Measurements from ENCODE around the gene PAX8.
A peak's percentile ranks its signal among the peaks of the same experiment; 100 is the strongest.
"Not testable (repeated sequence)": the region's sequence is repeated elsewhere in the genome, so short reads cannot be mapped to it uniquely, and the experiment has no call there.

PAX8 gene

DNA sequence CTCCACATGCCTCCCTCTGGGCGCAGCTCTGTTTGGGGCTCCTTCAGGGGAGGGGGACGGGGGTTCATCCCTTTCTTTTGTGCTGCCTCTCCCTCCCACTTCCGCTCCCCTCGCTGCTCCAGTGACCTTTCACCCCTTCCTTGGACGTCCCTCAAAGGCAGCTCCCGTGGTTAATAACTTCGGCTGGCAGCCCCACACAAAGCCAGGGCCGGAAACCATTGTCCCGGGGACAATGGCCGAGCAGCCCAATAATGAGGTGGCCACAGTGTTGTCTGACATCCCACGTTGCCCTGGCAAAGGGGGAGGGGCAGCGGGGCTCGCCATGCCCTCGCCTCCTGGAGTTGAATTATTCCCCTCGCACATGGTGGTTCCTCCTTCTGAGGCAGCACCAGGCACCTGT is 27.0 kb upstream of the PAX8 start:
- H3K4me1 Mint-ChIP-seq, DNase-seq, H3K4me3 Mint-ChIP-seq, H3K36me3 Mint-ChIP-seq, H3K27ac Mint-ChIP-seq, H3K9me3 Mint-ChIP-seq, CTCF ChIA-PET: not testable (repeated sequence)
- H3K27me3 Mint-ChIP-seq, result peaks cover 61% of the 10 kb centered on the region

DNA sequence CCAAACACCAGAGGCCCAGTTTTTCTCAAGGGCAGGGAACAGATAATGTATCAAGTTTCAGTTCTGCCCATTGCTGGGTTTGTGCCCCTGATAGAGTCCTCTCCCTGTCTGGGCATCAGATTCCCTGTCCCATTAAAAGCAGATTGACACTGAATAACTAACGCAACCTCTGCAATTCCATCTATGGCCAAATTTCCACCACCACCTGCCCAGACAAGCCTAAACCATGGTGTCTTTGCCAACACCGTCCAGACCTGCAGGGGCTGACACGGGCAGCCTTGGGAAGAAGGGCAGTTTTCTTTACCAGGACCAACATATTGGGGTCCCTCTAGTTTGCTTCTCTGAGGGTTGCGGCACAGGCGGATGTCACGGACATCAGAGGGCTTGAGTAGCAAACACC is 26.4 kb upstream of the PAX8 start:
- no peaks in the 10 kb centered on the region for H3K4me1 Mint-ChIP-seq
- no peaks in the 10 kb centered on the region for H3K9me3 Mint-ChIP-seq
- CTCF ChIA-PET, result no interaction called here
- H3K27me3 Mint-ChIP-seq, result peaks cover 61% of the 10 kb centered on the region
- no peak for DNase-seq
- H3K27ac Mint-ChIP-seq, result no peak overlapping the region
- no peaks in the 10 kb centered on the region for H3K36me3 Mint-ChIP-seq
- H3K4me3 Mint-ChIP-seq, result no peak overlapping the region

DNA sequence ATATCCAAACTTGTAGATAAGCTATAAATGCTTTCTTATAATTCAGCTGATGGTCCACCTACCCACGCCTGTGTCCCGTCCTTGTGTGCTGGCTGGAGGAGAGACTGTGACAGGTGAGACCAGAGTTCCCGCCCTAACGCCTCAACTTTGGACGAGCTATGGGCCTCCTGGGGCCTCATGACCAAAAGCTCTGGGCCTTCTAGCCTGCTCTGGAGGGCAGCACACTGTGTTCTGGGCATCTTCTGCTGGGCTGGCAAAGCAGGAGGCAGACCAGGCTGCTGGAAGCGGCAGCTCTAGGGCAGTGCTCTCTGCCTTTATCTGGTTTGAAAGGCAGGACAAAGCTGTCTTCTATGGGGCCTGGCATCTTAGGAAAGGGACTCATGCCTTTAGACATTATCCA is 26.0 kb upstream of the PAX8 start:
- H3K9me3 Mint-ChIP-seq, result no peaks in the 10 kb centered on the region

DNA sequence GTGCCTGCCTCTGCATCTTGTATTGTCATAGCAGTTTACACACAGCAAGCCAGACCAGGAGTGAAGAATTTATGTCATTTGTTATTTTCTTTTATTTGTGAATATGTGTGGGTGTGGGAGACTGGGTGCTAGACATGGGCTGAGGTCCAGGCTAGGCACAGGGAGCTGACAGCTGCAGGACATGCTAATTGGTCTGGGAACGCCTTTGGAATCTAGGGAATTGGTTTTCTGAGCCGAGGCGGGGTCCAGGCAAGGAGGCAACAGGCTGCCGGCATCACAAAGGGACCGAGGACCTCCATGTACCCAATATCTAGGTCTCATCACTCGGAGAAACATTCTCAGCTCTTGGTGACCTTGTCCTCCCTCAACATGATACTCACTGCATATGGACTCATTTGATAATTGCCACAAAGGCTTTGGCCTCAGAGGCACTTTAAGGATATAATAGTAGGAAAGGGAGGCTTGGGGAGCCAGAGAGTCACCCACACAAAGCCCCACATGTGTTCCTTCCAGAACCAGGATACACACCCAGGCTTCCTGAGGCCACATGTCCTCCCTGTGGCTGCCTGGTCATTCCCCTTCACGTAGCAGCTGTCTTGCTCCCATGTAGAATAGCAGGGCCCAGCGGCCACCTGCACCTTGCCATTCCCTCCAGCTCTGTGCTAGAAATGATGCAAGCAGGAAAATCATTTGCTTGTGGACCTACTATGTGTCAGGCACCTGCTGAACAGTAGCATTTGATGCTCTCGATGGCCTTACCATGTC is 23.7 kb upstream of the PAX8 start:
- H3K36me3 Mint-ChIP-seq, CTCF ChIA-PET: not testable (repeated sequence)

More for the DNA sequence above, 26.0 kb upstream of the PAX8 start:
- no peaks in the 10 kb centered on the region for H3K36me3 Mint-ChIP-seq
- no peaks in the 10 kb centered on the region for H3K4me1 Mint-ChIP-seq
- H3K4me3 Mint-ChIP-seq, result no peak overlapping the region
- H3K27me3 Mint-ChIP-seq, result peaks cover 57% of the 10 kb centered on the region
- DNase-seq, result no peak
- H3K27ac Mint-ChIP-seq, result no peak overlapping the region
- CTCF ChIA-PET, result no interaction called here

DNA sequence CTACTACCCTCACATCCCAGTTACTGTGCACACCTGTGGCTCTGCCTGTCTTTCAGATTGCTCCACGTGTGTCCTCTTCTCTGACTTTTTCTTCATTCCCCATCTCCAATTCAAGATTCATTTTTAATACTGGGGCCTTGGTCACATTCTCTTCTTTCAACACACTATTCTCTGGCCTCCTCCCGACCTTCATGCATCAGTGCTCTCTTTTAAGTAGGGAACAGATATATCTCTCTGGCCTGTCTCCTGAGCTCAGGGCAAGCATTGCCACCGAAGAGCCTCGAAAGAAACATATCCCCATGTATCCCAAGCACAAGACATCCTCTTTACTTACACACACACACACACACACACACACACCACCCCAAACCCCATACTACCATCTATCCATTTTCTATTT is 21.6 kb upstream of the PAX8 start:
- Mint-ChIP-seq H3K27ac (no peak overlapping the region), H3K4me1 (no peaks in the 10 kb centered on the region), H3K4me3 (no peak overlapping the region), H3K9me3 (no peaks in the 10 kb centered on the region), H3K36me3 (no peaks in the 10 kb centered on the region), H3K27me3 (peaks cover 41% of the 10 kb centered on the region)
- CTCF ChIA-PET, result no interaction called here
- no peak for DNase-seq

More for the DNA sequence above, 23.7 kb upstream of the PAX8 start:
- H3K27ac Mint-ChIP-seq, H3K4me3 Mint-ChIP-seq, H3K4me1 Mint-ChIP-seq, DNase-seq, H3K9me3 Mint-ChIP-seq: not testable (repeated sequence)
- peaks cover 40% of the 10 kb centered on the region for H3K27me3 Mint-ChIP-seq

DNA sequence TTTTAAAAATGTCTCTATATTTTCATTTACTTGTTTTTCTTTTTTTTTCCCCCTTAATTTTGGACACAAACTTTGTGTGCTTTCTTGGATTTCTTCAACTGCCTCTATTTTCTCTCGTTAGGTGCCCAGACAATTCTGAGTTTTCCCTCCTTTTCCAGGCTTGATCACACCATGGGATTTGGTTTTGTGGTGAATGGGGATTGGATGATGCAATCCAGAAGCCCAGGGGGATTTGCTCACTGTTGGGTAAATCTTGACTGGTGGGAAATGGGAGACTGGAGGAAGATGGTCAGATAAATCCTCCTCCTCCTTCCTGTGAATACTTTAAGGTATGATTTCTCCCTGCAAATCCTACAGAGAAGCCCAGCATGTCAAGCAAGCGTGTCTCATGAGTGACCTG is 19.5 kb upstream of the PAX8 start:
- no peak overlapping the region for H3K4me3 Mint-ChIP-seq
- H3K27ac Mint-ChIP-seq, result no peak overlapping the region
- no peaks in the 10 kb centered on the region for H3K36me3 Mint-ChIP-seq
- H3K4me1 Mint-ChIP-seq, result no peaks in the 10 kb centered on the region
- no peaks in the 10 kb centered on the region for H3K9me3 Mint-ChIP-seq
- H3K27me3 Mint-ChIP-seq, result peaks cover 44% of the 10 kb centered on the region
- CTCF ChIA-PET, result interaction anchor here (0.8 to 2.4 kb wide), 5 partner anchors 13 to 93 kb away, joined by 3 to 11 read pairs (median 4); no protein-coding TSS in a partner anchor
- DNase-seq, result no peak

DNA sequence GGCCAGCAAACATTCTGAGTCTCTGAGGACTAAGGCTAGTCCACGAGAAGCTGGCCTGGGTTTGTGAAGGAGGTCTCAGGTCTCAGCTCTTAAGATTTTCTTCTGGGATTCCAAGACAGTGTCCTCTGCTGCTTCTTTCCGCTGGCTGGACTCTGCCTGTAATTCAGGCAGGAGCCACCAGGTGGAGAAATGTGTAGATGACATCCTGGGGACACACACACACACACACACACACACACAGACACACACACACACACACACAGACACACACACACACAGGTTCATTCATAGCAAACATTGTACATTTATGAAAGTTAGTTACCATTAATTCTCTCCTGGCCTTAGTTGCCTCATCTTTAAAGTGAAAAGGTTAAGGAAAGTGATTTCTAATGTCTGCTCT is 18.9 kb upstream of the PAX8 start:
- H3K4me3 Mint-ChIP-seq, H3K36me3 Mint-ChIP-seq: not testable (repeated sequence)

DNA sequence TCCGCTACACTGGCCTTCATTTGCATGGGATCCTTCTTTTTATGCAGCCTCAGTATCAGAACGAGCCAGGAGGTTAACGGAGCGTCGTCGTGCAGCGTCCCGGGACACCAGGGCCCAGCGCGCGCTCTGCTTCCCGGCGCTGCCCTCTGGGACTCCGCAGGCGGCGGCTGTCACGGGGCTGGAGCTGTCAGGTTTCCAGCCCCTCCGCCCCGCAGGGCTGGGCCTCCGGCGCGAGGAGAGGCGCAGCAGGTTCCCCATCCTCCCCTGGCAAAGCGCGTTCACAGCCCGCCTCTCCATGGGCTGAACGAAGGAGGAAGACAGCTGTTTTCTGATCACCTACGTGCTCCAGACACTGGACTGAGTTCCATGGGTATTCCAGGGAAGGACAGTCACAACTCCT is 12.5 kb upstream of the PAX8 start:
- Mint-ChIP-seq H3K27me3 (peaks cover 90% of the 10 kb centered on the region), H3K4me1 (no peaks in the 10 kb centered on the region), H3K36me3 (no peaks in the 10 kb centered on the region), H3K4me3 (no peak overlapping the region), H3K27ac (no peak overlapping the region), H3K9me3 (no peaks in the 10 kb centered on the region)
- DNase-seq, result no peak
- CTCF ChIA-PET, result no interaction called here

More for the DNA sequence above, 18.9 kb upstream of the PAX8 start:
- H3K27ac Mint-ChIP-seq, H3K9me3 Mint-ChIP-seq, H3K4me1 Mint-ChIP-seq: not testable (repeated sequence)
- H3K27me3 Mint-ChIP-seq, result peaks cover 50% of the 10 kb centered on the region
- peak; percentile 56 for DNase-seq
- CTCF ChIA-PET, result interaction anchor here (0.8 to 2.4 kb wide), 6 partner anchors 13 to 93 kb away, joined by 3 to 11 read pairs (median 4); no protein-coding TSS in a partner anchor

DNA sequence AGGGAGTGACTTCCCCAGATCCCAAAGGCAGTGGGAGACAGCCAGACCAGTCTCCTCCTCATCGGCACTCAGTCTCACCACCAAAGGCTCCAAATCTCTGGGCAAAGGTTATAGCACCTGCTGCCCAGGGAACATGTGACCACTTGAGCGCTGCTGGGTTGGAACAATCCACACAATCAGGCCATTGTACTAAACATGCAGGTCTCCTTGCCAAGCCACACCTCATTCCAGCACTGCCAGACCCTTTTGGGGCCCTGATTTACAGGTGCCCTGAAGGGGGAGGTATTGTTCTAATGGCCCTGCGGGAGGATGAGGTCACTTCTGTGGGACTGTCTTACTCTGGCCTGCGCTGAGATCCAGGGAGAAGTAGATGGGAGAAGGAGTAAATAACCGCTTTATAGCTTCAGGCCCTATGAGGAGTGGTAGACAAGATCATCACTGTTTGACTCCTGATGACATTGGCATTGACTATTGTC is 10.0 kb upstream of the PAX8 start:
- not testable (repeated sequence) for H3K4me3 Mint-ChIP-seq, H3K27ac Mint-ChIP-seq, H3K9me3 Mint-ChIP-seq, H3K36me3 Mint-ChIP-seq, DNase-seq, H3K4me1 Mint-ChIP-seq
- H3K27me3 Mint-ChIP-seq, result peaks cover 80% of the 10 kb centered on the region
- CTCF ChIA-PET, result interaction anchor here (0.7 kb wide), 1 partner anchor 67 kb away, joined by 3 read pairs; no protein-coding TSS in a partner anchor

DNA sequence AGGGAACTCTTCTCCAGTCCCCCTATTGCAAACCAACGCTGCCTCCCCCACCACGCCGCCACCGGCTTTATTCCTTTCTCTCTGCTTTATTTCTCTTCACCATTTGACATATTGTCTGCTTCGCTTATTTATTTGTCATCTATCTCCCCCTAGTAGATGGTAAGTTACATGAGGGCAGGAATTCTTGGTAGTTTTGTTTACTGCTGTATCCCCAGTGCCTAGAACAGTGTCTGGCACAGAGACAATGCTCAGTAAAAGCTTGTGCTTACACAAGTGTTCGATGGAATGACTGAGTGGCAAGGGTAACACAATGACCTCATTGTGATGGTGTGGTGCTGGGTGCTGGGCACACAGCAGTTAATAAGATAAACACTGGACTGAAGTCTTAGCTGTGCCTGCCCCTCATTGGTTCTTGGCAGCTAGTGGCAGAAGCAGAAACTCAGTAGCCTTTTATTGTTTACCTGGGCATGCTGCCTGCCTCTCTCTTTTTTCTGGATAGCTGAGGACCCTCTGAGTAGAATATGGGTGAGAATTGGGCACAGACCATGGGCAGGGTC is 9.5 kb upstream of the PAX8 start:
- H3K4me3 Mint-ChIP-seq, H3K4me1 Mint-ChIP-seq, H3K27ac Mint-ChIP-seq, DNase-seq, H3K36me3 Mint-ChIP-seq, CTCF ChIA-PET, H3K9me3 Mint-ChIP-seq: not testable (repeated sequence)
- H3K27me3 Mint-ChIP-seq, result peaks cover 77% of the 10 kb centered on the region

DNA sequence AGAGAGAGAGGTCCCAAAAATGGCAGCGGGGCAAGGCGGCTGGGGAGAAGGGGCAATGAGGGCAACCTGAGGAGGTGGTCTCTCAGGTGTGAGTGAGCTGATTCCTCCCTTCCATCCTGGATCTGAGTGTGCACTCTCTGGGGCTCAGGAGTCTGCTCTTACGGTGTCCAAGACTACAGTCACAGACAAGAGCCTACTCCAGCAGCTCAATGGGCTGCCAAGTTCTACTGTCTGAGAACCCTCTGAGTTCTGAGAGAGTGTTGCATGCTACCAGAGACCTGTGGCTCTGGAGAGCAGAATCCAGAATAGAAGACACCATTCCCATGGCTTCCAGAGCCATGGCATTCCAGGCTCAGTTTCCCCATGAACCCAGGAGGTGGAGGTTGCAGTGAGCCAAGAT is 7.1 kb upstream of the PAX8 start:
- H3K27ac Mint-ChIP-seq, result no peak overlapping the region
- H3K4me1 Mint-ChIP-seq, result no peaks in the 10 kb centered on the region
- H3K4me3 Mint-ChIP-seq, result no peak overlapping the region
- H3K9me3 Mint-ChIP-seq, result no peaks in the 10 kb centered on the region
- H3K36me3 Mint-ChIP-seq, result no peaks in the 10 kb centered on the region
- H3K27me3 Mint-ChIP-seq, result peaks cover 74% of the 10 kb centered on the region
- CTCF ChIA-PET, result no interaction called here
- no peak for DNase-seq

DNA sequence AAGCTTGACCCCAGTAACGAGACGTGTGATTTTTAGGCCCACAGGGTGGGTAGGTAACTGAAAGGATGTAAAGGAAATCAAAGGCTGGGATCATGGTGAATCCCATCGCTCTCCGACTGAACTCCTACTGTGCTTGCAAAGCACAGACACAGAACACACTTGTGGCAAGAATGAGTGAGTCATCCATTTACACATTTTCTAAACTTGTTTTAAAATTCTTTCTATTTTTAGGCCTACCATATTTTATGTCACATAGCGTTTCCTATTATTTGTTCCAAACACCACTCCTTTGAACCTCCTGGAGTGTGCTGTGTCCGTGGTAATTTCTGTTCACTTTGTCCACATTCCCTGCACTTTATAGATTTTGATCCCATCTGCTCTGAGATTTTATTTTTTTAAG is 6.3 kb upstream of the PAX8 start:
- H3K9me3 Mint-ChIP-seq, H3K36me3 Mint-ChIP-seq, CTCF ChIA-PET, DNase-seq, H3K4me3 Mint-ChIP-seq, H3K4me1 Mint-ChIP-seq, H3K27ac Mint-ChIP-seq: not testable (repeated sequence)
- H3K27me3 Mint-ChIP-seq, result peaks cover 75% of the 10 kb centered on the region

DNA sequence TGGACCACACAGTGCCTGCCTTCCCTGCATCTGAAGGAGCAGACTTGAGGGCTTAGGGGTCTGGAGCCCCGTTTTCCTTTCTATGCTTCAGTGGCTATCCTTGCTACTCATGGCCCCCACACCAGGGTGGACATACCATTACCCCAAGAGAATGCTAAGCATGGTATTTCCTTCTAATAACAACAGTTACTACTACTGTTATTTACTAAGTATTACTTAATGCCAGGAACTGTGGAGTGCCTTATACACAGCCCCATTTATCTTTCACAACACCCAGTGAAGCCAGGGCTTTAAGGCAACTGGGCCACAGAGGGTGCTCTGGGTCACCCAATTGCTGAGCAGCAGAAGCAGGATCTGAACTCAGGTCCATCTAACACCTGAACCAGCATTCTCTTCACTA is 5.8 kb upstream of the PAX8 start:
- no peaks in the 10 kb centered on the region for H3K36me3 Mint-ChIP-seq
- H3K4me3 Mint-ChIP-seq, result no peak overlapping the region
- DNase-seq, result no peak
- no peak overlapping the region for H3K27ac Mint-ChIP-seq
- H3K27me3 Mint-ChIP-seq, result peaks cover 78% of the 10 kb centered on the region
- H3K9me3 Mint-ChIP-seq, result no peaks in the 10 kb centered on the region
- no peaks in the 10 kb centered on the region for H3K4me1 Mint-ChIP-seq
- CTCF ChIA-PET, result no interaction called here

DNA sequence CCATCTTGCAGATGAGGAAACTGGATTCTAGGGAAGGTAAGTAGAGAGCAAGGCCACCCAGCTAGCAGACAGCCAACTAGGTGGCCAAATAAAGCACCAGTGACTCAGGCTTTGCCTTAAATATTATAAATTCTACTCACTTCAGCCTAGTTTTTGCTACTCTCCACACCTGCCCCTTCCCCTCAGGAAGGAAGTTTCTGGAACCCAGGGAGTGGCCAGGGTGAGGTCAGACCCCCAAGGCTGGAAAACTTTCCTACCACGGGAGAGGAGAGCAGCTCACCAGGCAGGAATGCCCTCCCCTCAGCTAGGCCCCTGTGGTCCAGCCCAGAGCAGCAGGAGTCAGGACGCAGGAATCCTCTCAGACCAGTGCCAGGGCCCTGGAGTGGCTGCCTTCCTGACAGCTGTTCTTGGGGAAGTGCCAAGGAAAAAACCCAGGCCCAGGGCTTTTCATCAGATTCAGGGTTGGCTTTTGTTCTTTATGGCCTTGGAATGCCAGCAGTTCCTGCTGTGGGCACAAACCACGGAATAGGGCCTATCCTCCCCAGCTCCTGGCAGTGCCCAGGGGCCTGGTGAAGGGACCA is 5.1 kb upstream of the PAX8 start:
- Mint-ChIP-seq H3K27ac (no peak overlapping the region), H3K4me1 (no peaks in the 10 kb centered on the region), H3K4me3 (no peak overlapping the region), H3K36me3 (no peaks in the 10 kb centered on the region), H3K27me3 (peaks cover 78% of the 10 kb centered on the region), H3K9me3 (no peaks in the 10 kb centered on the region)
- no peak for DNase-seq
- CTCF ChIA-PET, result no interaction called here

Measured in activated naive CD4-positive, alpha-beta T cell treated with anti-CD3 and anti-CD28 coated beads, Interleukin-2, amount 10 ng/mL, durations not matched to agents 7 days and 5 days (primary cell).